HG03558 (cell line): ENCODE data around the gene ADAMTS4.

Experiments
- ATAC-seq: cut with Tn5 transposase; IDR thresholded peaks from one replicate; pipeline ENCODE4 v1.9.1; 2021; ENCODE audit warnings: moderate number of reproducible peaks; ENCODE audit not compliant: unreplicated experiment; ENCODE audit errors: extremely low read depth

ADAMTS4 gene

GRCh38 chr1:161175771-161176453 is 22.9 kb downstream of the ADAMTS4 start:
- ATAC-seq = no peak

GRCh38 chr1:161174911-161175310 is 23.9 kb downstream of the ADAMTS4 start:
- no peak for ATAC-seq

GRCh38 chr1:161173711-161174110 is 25.1 kb downstream of the ADAMTS4 start:
- no peak for ATAC-seq

GRCh38 chr1:161172776-161173376 is 26.0 kb downstream of the ADAMTS4 start:
- no peak for ATAC-seq

GRCh38 chr1:161172349-161172748 is 26.5 kb downstream of the ADAMTS4 start:
- no peak for ATAC-seq

- no peak for ATAC-seq
Measured at GRCh38 chr1:161171696-161172095, 27.2 kb downstream of the ADAMTS4 start.

- ATAC-seq = no peak
Measured at GRCh38 chr1:161171191-161171590, 27.7 kb downstream of the ADAMTS4 start.

GRCh38 chr1:161168906-161169305 is 29.9 kb downstream of the ADAMTS4 start:
- no peak for ATAC-seq

GRCh38 chr1:161166669-161167548 is 31.9 kb downstream of the ADAMTS4 start:
- no peak for ATAC-seq

GRCh38 chr1:161165742-161166668 is 32.8 kb downstream of the ADAMTS4 start, which contains the start of gene PPOX:
Gene PPOX (plus strand): TSS chr1:161166426. CDS start chr1:161166848, 422 bp downstream.
- peak; percentile 83 for ATAC-seq

- ATAC-seq = no peak
Measured at GRCh38 chr1:161164901-161165610, 33.8 kb downstream of the ADAMTS4 start.

- no peak for ATAC-seq
Measured at GRCh38 chr1:161163793-161164192, 35.1 kb downstream of the ADAMTS4 start.

GRCh38 chr1:161162806-161163205 is 36.0 kb downstream of the ADAMTS4 start:
- ATAC-seq = no peak

- ATAC-seq = no peak
Measured at GRCh38 chr1:161162052-161162451, 36.8 kb downstream of the ADAMTS4 start.

GRCh38 chr1:161161652-161162051 is 37.2 kb downstream of the ADAMTS4 start:
- no peak for ATAC-seq

GRCh38 chr1:161160671-161161145 is 38.1 kb downstream of the ADAMTS4 start:
- no peak for ATAC-seq

- ATAC-seq = no peak
Measured at GRCh38 chr1:161159913-161160243, 39.0 kb downstream of the ADAMTS4 start.

GRCh38 chr1:161159087-161159912 is 39.6 kb downstream of the ADAMTS4 start, which contains the start of gene USP21:
Gene USP21 (plus strand): TSS chr1:161159500. CDS start chr1:161160641, 1,141 bp downstream.
- ATAC-seq = peak; percentile 51
